Ureter (tissue), 1 donor: Measurements from ENCODE around the gene TRIM22. TPM values are rescaled to one million over a fixed set of nuclear protein-coding genes. Genes with fewer than 3 reads are reported as not detected.
"Not testable (repeated sequence)": the region's sequence is repeated elsewhere in the genome, so short reads cannot be mapped to it uniquely, and the experiment has no call there.

Source experiments
- DNase-seq: peaks from one replicate; pipeline ENCODE4 v3.0.0-alpha.2; 2020; ENCODE audit warnings: low spot score
- total RNA-seq: library from RNA; stranded (reverse); gene quantifications from one replicate; pipeline ENCODE4 v1.2.4, GENCODE V29; 2023
- donor health status: DM: yes; HTN: yes; CAD: no.

Gene TRIM22
- total RNA-seq, 1 donor from 2014 or later: 86.6 TPM

- no peak for DNase-seq
Observed at GRCh38 chr11:5690736-5691135, 1.1 kb downstream of the TRIM22 start.

GRCh38 chr11:5691238-5691963 lies 1.8 kb downstream of the TRIM22 start:
- not testable (repeated sequence) for DNase-seq

- DNase-seq: no peak
Observed at GRCh38 chr11:5691964-5692361, 2.4 kb downstream of the TRIM22 start.

GRCh38 chr11:5694642-5695041 lies 5.1 kb downstream of the TRIM22 start:
- DNase-seq: no peak

GRCh38 chr11:5695580-5695979 lies 6.0 kb downstream of the TRIM22 start:
- DNase-seq: no peak

- DNase-seq: no peak
Observed at GRCh38 chr11:5696210-5696609, 6.6 kb downstream of the TRIM22 start.

- DNase-seq: no peak
Observed at GRCh38 chr11:5698281-5698680, 8.7 kb downstream of the TRIM22 start.

- no peak for DNase-seq
Observed at GRCh38 chr11:5700421-5701054, 10.9 kb downstream of the TRIM22 start.

GRCh38 chr11:5701055-5701577 lies 11.5 kb downstream of the TRIM22 start:
- no peak for DNase-seq

GRCh38 chr11:5703741-5704536 lies 14.3 kb downstream of the TRIM22 start:
- DNase-seq: no peak

GRCh38 chr11:5705688-5706087 lies 16.1 kb downstream of the TRIM22 start:
- no peak for DNase-seq

GRCh38 chr11:5712507-5712906 lies 22.9 kb downstream of the TRIM22 start:
- DNase-seq: no peak

GRCh38 chr11:5713695-5714094 lies 24.1 kb downstream of the TRIM22 start:
- no peak for DNase-seq

- DNase-seq: not testable (repeated sequence)
Observed at GRCh38 chr11:5716518-5716917, 26.9 kb downstream of the TRIM22 start.

GRCh38 chr11:5719703-5720495 lies 30.3 kb downstream of the TRIM22 start:
- DNase-seq: no peak

GRCh38 chr11:5722622-5723021 lies 33.0 kb downstream of the TRIM22 start:
- DNase-seq: no peak

GRCh38 chr11:5726351-5726750 lies 36.8 kb downstream of the TRIM22 start:
- DNase-seq: no peak

GRCh38 chr11:5727691-5728090 lies 38.1 kb downstream of the TRIM22 start:
- no peak for DNase-seq

- no peak for DNase-seq
Observed at GRCh38 chr11:5736396-5736795, 46.8 kb downstream of the TRIM22 start, which contains the start of gene OR56B1. Gene OR56B1, plus strand, starts transcription at chr11:5736448. Its CDS starts 69 bp downstream, at chr11:5736517.

GRCh38 chr11:5737091-5737490 lies 47.5 kb downstream of the TRIM22 start:
- no peak for DNase-seq

- DNase-seq: no peak
Observed at GRCh38 chr11:5737670-5738392, 48.2 kb downstream of the TRIM22 start.
